ENCODE data around the gene MYO9B. TPM values are rescaled to one million over a fixed set of nuclear protein-coding genes. Genes with fewer than 3 reads are reported as not detected.

The MYO9B gene
- total and polyA plus RNA-seq, 9 of the 15 experiments (the other 6 are each of a cell fraction or from before 2014, with no cell fraction given): 2.4 to 77.6 (median 23.0) TPM

GRCh38 chr19:17145546-17146497 lies 70.2 kb downstream of the MYO9B start:
- H3K9ac ChIP-seq (ENCODE audit: insufficient read depth in 1 of 2, low read depth in 2 of 2, low read length in 2 of 2): no peak overlapping the region
- no peaks in the 10 kb centered on the region for H3K9me3 ChIP-seq (replicated peaks; ENCODE audit: control insufficient read depth, insufficient read depth, low read depth, low read length)
- no peak overlapping the region for H2AFZ ChIP-seq (ENCODE audit: low read depth, low read length)
- TF ChIP-seq THRB (CRISPR knock-in tag; conservative IDR thresholded peaks at IDR 0.05) (no peak), TOE1 (IDR thresholded peaks at IDR 0.05; ENCODE audit: borderline replicate concordance) (no peak), TOE1 (CRISPR knock-in tag; IDR thresholded peaks at IDR 0.05; ENCODE audit: borderline replicate concordance, low read depth) (no peak), LCOR (CRISPR knock-in tag; IDR thresholded peaks at IDR 0.05) (no peak)
- BruUV-seq (replicated peaks): no TSS peak
- 71% methylated on average over 7 of the region's 7 CpGs for WGBS (ENCODE audit: insufficient coverage, low coverage, missing lambda C conversion rate)
- peaks cover 3% of the 10 kb centered on the region; the same call in 1 of the 2 replicates for H4K20me1 ChIP-seq (replicated peaks; ENCODE audit: control insufficient read depth, insufficient read depth, low read length)
- H3K4me1 ChIP-seq (replicated peaks in 1 of 2; ENCODE audit: control insufficient read depth in 2 of 2, insufficient read depth in 2 of 2, low read length in 2 of 2): peaks cover 0 to 3% of the 10 kb centered on the region in 2 experiments; a peak in 2 of 5 replicates
- H3K27ac ChIP-seq (ENCODE audit: extremely low read depth, low read depth, low read length): no peak overlapping the region
- H3K9me1 ChIP-seq (ENCODE audit: control insufficient read depth, insufficient read depth, low read length): no peaks in the 10 kb centered on the region
- no peak for ATAC-seq
- H3K4me3 ChIP-seq: no peak overlapping the region
- intact Hi-C loops (cut with micrococcal nuclease): no loop called here
- CTCF ChIA-PET (ENCODE audit: low intra/inter-chr PET ratio): no interaction called here
- in situ Hi-C loops (cut with MboI): no loop called here
- peaks cover 47% of the 10 kb centered on the region; the same call in 2 of the 3 replicates for H3K36me3 ChIP-seq (ENCODE audit: control insufficient read depth, insufficient read depth, low read length)
- POLR2A ChIA-PET: no interaction called here
- H3K27me3 ChIP-seq (ENCODE audit: control insufficient read depth in 2 of 2, insufficient read depth in 2 of 2, low read length in 2 of 2): no peaks in the 10 kb centered on the region
- FAIRE-seq: no peak
- H3K79me2 ChIP-seq (ENCODE audit: control insufficient read depth, insufficient read depth, low read length): no peaks in the 10 kb centered on the region
- no peak overlapping the region for H3K4me2 ChIP-seq (ENCODE audit: insufficient read depth, low read length)
- DNase-seq (ENCODE audit: extremely low read depth in 1 of 4, low spot score in 3 of 4): no peak
